Retinal pigment epithelial cell (primary cell): ENCODE results near the gene EMX1.

Source experiments
- DNase-seq: peaks from one replicate; pipeline ENCODE4 v3.0.0-alpha.2; 2010; ENCODE audit warnings: low read depth
- H3K4me3 ChIP-seq: 2 replicates; pipeline ENCODE4 v1.5.1; 2011; ENCODE audit warnings: mild to moderate bottlenecking, low read length, control low read depth, moderate library complexity
- CTCF ChIP-seq: conservative IDR thresholded peaks from 2 replicates; pipeline ENCODE4 v1.5.1; 2011; ENCODE audit warnings: low read depth, low read length, control low read depth, inconsistent platforms

The EMX1 gene

GRCh38 chr2:72951303-72952095, 34.2 kb downstream of the EMX1 start:
- DNase-seq: no peak
- H3K4me3 ChIP-seq: no peak overlapping the region
- no peak for TF ChIP-seq CTCF

GRCh38 chr2:72952110-72952823, 34.9 kb downstream of the EMX1 start:
- TF ChIP-seq CTCF: peak; percentile 5
- no peak for DNase-seq
- H3K4me3 ChIP-seq: no peak overlapping the region

- no peak overlapping the region for H3K4me3 ChIP-seq
- no peak for TF ChIP-seq CTCF
- no peak for DNase-seq
Measured at GRCh38 chr2:72952961-72953360, 35.6 kb downstream of the EMX1 start.

- no peak for TF ChIP-seq CTCF
- H3K4me3 ChIP-seq: no peak overlapping the region
- no peak for DNase-seq
Measured at GRCh38 chr2:72953528-72953927, 36.2 kb downstream of the EMX1 start.

- no peak overlapping the region for H3K4me3 ChIP-seq
- no peak for DNase-seq
- TF ChIP-seq CTCF: no peak
Measured at GRCh38 chr2:72953976-72954375, 36.7 kb downstream of the EMX1 start.

GRCh38 chr2:72954376-72955227, 37.3 kb downstream of the EMX1 start:
- DNase-seq: no peak
- no peak overlapping the region for H3K4me3 ChIP-seq
- no peak for TF ChIP-seq CTCF
